GM12875 (cell line): ENCODE measurements around the gene TXNL4A.

Experiments
- H3K4me3 ChIP-seq: one replicate; pipeline ENCODE4 v1.5.1; 2011; ENCODE audit warnings: low read depth, low read length, control low read depth
- TF ChIP-seq, protein P1 (sequence below): IDR thresholded peaks from 2 replicates; pipeline ENCODE4 v1.5.1; 2011; ENCODE audit warnings: low read depth, mild to moderate bottlenecking, control low read depth, inconsistent platforms, low read length, moderate library complexity, borderline replicate concordance; ENCODE audit not compliant: insufficient read depth

TXNL4A gene

GRCh38 chr18:79937103-79937860, 51.1 kb downstream of the TXNL4A start:
- no peak overlapping the region for H3K4me3 ChIP-seq
- TF ChIP-seq, protein P1, sequence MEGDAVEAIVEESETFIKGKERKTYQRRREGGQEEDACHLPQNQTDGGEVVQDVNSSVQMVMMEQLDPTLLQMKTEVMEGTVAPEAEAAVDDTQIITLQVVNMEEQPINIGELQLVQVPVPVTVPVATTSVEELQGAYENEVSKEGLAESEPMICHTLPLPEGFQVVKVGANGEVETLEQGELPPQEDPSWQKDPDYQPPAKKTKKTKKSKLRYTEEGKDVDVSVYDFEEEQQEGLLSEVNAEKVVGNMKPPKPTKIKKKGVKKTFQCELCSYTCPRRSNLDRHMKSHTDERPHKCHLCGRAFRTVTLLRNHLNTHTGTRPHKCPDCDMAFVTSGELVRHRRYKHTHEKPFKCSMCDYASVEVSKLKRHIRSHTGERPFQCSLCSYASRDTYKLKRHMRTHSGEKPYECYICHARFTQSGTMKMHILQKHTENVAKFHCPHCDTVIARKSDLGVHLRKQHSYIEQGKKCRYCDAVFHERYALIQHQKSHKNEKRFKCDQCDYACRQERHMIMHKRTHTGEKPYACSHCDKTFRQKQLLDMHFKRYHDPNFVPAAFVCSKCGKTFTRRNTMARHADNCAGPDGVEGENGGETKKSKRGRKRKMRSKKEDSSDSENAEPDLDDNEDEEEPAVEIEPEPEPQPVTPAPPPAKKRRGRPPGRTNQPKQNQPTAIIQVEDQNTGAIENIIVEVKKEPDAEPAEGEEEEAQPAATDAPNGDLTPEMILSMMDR, result no peak

GRCh38 chr18:79936641-79937040, 51.7 kb downstream of the TXNL4A start:
- TF ChIP-seq, protein P1, result no peak
- no peak overlapping the region for H3K4me3 ChIP-seq

- TF ChIP-seq, protein P1, result no peak
- H3K4me3 ChIP-seq, result no peak overlapping the region
Measured at GRCh38 chr18:79935925-79936324, 52.4 kb downstream of the TXNL4A start.

DNA sequence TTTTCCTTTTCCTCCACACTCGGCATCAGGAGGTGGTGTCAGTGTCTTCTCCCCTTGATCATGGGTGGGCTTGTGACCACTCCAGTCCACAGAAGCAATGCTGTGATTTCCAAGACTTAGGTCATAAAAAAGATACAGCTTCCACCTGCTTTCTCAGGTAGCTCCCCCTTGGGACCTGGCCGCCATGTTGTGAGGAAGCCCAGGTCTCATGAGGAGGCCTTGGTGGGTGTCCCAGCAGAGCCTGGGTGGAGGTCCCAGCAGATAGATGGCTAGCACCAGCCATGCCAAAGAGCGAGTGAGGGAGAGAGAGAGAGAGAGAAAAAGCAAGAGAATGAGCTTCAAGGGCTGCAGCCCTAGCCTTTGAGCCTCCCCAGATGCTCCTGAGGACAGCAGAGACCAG, 52.9 kb downstream of the TXNL4A start:
- H3K4me3 ChIP-seq, result no peak overlapping the region
- TF ChIP-seq, protein P1, result no peak

- TF ChIP-seq, protein P1, result no peak
- H3K4me3 ChIP-seq, result no peak overlapping the region
Measured at GRCh38 chr18:79935098-79935480, 53.3 kb downstream of the TXNL4A start.

DNA sequence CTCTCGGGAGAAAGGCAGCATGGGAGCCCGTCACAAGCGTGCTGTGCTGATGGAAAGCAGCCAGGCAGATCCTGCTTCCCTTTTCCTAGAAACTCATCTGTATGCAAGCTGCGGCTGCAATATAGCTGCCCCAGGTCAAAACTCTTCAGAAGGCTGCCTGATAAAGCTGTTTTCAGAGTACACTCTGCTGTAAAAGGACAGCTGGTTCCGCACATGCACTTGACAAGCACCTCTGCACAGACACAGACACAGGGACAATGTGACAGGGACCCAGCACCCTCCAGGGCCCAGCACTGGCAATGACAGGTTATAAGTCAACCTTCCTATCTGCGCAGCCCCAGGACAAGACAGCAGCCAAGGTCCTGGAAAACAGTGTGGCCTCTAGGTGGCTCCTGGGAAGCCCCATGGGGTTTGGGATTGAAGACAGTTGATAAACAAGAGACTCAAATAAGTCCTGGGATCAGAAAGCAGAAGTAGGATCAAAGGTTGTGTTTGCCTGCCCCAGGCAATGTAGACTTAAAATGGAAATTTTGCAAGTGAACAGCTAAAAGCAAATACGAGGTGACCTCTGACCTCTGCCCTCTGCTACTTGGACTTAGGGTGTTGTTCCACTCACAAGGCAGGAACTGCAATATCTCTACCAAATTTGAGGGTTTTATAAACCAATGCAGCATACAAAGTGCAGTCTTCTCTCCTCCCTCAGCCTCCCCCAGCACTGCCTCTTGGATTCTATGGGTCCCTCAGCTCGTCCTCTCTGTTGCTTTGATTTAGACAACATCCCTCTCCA, 53.9 kb downstream of the TXNL4A start:
- TF ChIP-seq, protein P1, result no peak
- H3K4me3 ChIP-seq, result no peak overlapping the region
